Endothelial cell of hepatic sinusoid (primary cell): Measurements from ENCODE around the gene FXR1.
"Not testable (repeated sequence)": the region's sequence is repeated elsewhere in the genome, so short reads cannot be mapped to it uniquely, and the experiment has no call there.

Source experiments
- in situ Hi-C: cut with HindIII; loops from 2 replicates; pipeline ENCODE4 v1.10.0; 2017; ENCODE audit warnings: low sequenced_read_pairs

FXR1 gene

GRCh38 chr3:180912304-180913296 lies at the start of gene FXR1:
FXR1 (plus strand) TSS chr3:180912670; CDS start chr3:180912686, 16 bp downstream.
- in situ Hi-C loops = no loop called here

GRCh38 chr3:180870008-180870699 lies 42.3 kb upstream of the FXR1 start:
- in situ Hi-C loops = no loop called here

GRCh38 chr3:180871901-180872300 lies 40.6 kb upstream of the FXR1 start:
- in situ Hi-C loops = no loop called here

- in situ Hi-C loops = not testable (repeated sequence)
Measured at GRCh38 chr3:180872430-180872829, 40.0 kb upstream of the FXR1 start.

DNA sequence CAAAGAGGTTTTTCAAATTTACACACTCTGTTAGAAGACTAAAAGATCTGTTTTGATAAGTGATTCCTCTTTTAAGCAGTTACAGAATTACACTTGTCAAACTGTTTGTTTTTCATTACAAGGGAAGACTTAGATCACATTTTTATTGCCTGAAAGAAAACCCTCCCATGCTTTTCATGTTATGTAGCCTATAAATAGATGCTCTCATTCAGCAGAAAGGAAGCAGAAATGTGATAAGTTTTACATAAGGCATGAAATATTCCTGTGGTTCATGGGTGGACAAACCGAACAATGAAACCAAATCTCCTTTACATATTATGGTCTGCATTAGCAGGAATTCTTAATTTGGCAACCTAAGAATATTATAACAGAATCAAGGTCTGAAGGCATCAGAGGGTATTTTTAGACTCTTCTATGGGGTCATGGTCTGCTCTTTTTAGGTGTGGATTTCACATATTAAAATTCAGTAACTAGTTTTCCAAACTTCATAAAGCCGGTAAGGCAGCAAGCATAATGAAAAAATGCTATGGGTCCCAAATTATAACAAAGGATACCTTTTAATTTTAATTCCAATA lies 37.3 kb upstream of the FXR1 start:
- in situ Hi-C loops = no loop called here

DNA sequence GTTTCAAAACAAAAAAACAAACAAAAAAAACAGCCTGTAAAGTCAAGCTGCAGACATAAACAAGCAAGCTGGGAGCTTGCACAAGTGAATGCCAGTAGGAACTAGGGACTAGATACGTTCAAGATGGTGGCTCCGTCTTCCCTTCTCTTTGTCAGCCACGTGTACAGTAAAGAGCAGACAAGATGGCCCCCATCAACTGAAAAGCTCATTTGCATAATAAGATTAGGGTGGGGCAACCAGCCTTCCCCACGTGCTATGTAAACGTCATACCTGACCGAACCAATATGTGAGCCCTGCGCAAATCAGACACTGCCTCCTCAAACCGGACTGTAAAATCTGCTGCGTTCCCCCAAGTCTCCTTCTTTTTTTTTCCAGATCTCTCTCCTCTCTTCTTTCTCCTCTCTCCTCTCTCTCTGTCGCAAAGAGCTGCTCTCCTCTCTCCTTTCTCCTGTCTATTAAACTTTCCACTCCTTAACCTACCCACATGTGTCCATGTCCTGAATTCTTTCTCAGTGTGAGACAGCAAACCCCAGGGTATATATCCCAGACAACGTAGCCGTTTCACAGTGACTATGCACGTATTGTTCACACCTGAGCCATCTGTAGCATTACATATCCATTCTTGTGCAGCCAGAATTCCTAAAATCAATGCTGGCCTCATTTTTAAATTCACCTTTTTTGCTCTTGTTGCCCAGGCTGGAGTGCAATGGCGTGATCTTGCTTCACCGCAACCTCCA lies 31.2 kb upstream of the FXR1 start:
- in situ Hi-C loops = no loop called here

DNA sequence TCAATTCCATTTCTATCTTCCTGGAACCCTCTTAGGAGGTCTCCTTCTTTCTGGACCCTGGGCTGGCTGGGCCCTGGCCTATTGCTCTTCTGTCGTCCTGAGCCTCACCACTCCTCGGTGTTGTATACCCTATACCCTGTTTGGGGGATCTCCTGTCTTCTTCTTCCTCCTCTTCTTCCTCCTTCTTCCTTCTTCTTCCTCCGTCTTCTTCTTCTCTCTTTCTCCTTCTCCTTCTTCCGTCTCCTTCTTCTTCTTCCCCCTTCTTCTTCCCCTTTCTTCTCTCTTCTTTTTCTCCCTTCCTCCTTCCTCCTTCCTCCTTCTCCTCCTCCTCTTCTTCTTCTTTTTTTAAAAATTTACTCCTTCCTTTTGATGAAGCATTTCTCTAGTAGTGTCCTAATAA lies 30.4 kb upstream of the FXR1 start:
- in situ Hi-C loops = no loop called here

- in situ Hi-C loops = no loop called here
Measured at GRCh38 chr3:180888992-180889560, 23.4 kb upstream of the FXR1 start.

DNA sequence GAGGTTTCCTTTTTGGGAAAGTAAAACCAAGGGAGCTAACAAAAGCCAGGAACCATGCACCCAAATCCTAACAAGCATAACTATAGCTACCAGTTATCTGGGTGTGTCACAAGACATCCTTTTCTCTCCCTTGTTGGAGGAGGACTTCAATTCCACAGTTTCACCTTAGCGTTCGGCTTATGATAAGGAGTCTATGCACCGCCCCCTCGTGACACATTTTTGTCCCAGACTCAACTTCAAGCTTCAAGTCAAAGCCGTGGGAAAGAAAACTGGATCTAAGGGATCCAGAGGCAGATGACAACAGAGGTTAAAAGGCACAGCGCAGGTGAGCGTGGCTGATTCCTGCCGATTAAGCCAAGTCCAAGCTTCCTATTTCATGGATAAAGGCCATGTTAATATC lies 13.9 kb upstream of the FXR1 start:
- in situ Hi-C loops = no loop called here

GRCh38 chr3:180909369-180910127 lies 2.9 kb upstream of the FXR1 start:
- in situ Hi-C loops = no loop called here

DNA sequence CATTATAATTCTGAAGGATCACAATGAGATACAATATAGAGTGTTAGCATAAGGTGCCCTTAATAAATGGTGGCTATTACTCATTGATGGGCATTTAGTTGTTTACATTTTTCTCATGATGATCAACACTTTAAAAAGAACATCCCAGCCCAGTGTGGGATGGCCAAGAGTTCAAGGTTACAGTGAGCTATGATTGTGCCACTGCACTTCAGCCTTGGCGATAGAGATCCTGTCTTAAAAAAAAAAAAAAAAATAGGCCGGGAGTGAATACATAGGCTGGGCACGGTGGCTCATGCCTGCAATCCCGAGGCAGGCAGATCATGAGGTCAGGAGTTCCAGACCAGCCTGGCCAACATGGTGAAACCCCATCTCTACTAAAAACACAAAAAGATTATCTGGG lies 1.6 kb upstream of the FXR1 start:
- in situ Hi-C loops = no loop called here

GRCh38 chr3:180911876-180912303 lies 580 bp upstream of the FXR1 start:
- in situ Hi-C loops = no loop called here

DNA sequence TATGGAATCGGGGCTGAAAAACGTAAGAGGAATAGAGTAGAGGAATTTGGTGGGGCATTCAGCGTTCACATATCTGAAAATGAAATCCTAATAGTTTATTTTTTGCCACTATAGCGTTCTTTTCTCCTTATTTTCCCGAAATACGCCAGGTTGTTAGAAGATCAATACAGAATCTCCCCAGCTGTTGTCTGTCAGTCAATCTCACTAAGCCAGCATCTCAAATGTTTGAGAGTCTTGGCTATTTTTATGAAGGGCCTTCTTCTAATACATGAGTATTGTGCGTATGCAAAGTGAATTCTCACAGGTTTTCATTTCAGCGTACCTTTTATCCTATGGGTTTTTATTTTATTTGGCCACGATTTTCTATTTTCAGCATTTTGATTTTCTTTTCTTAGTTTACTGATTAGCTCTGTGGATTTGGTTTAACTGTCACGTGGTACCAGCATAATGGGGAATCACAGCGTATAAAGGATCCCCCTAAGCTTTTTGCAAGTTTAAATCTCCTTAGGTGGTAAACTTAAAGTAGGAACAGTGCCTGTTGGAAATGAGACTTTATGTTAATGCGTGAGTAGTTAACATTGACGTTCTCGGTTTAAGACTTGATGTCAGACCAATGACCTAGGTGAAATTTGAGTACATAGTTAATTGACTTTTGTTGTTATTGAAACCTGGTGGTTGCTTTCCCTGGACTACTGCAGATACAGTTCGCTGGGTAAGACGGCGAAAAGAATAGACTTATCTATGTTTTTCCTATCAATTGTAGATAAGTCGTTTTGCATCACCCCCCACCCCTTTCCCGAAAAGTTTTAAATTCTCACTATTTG lies 1.3 kb downstream of the FXR1 start:
- in situ Hi-C loops = no loop called here

DNA sequence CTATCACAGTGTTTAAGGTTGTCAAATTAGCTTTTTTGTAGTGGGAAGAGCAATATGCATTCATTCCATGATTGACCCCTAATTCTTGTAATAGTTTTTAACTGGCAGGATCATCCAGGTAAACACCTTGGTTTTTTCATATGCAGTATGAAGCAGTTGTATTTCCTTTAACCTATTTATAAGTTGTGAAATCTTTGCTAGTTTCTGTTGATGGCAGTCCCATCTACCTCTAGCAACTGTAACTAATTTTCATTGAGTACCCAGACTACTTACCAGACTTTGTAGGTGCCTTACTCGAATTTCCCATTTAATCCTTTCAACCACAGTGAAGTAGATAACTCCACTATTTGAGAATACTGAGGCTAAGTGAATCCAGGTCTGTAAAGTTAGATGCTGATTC lies 6.1 kb downstream of the FXR1 start:
- in situ Hi-C loops = no loop called here

DNA sequence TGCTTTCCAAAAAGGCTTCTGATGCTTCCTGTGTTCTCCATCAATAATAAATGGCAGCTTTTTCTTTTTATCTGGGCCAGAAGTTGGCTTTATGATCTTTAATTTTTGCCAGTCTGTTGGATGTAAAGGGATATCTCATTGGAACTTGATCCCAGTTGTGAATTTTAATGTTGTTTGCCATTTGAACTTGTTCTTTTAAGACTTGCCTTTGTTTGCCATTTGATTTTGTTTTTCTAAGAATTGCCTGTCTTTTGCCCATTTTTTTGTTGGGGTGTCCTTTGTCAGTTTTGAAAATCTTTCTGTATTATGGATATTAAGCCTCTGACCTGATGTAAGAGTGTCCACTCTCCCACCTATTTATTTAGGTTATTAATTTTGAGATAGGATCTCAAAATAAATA lies 9.8 kb downstream of the FXR1 start:
- in situ Hi-C loops = no loop called here

DNA sequence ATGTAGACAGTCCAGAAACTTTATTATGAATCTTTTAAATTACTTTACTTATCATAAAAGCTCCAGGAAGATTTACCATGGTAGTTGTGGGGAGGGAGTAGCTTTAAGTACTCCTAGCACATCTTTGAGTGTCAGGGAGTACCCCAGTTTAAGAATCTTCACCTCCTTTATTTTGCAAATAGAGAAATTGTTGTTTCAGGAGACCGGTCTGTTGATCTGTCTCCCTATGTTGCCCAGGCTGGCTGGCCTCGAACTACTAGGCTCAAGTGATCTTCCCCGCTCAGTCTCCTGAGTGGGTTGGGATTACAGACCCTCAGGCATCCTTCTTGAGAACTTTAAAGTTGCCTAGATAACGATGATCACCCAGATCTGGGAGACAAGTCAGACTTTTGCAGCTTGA lies 11.1 kb downstream of the FXR1 start:
- in situ Hi-C loops = no loop called here

DNA sequence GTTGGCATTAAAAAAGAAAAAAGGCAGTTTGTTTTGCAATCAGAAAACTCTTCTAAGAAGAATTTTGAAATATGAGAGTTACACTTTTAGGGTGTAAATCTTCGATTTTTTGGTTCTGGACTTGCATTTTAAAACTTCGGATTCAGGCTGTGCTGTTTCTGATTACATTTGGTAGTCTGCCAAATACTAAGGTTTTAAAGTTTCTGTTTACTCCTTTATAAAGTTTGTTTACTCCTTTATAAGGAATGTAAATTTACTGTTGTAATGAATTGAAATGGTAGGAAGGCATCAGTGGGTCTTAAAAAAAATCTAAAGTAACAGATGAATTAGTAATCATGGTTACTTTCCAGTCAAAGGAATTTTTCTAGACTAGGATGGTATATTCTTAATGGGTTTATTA lies 14.1 kb downstream of the FXR1 start:
- in situ Hi-C loops = no loop called here

- in situ Hi-C loops = no loop called here
Measured at GRCh38 chr3:180929376-180929775, 16.9 kb downstream of the FXR1 start.

GRCh38 chr3:180930526-180930925 lies 18.1 kb downstream of the FXR1 start:
- in situ Hi-C loops = no loop called here
